ENCODE results near the gene RFX3. TPM values are rescaled to one million over a fixed set of nuclear protein-coding genes. Genes with fewer than 3 reads are reported as not detected.

Gene RFX3
- total and polyA plus RNA-seq, 2 donors from 2014 or later, result 1.6 to 17.8 TPM

DNA sequence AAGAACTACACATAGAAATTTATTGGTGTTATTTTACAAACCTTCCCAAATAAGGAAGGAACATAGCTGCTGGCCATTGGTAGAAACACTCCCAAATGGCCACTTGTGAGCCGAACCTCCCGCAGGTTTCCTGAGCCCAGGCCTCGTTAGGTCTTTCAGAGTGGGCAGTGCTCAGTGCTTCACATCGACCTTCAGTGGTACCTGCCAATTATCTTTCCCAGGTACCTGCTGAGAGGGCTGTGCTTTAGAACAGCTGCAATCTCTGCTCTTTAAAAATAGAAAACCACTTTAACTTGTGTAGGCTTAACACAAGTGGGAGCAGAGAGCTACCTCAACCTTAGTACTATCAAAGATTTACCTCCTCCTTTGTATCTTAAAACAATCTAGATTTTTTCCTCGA lies 334.1 kb downstream of the RFX3 start:
- Histone ChIP-seq H3K9ac (ENCODE audit: low read length in 3 of 3) (no peak overlapping the region), H3K27ac (ENCODE audit: low read depth in 2 of 2, low read length in 2 of 2) (no peak overlapping the region), H3K4me3 (ENCODE audit: low read length in 3 of 3) (no peak overlapping the region), H3K27me3 (ENCODE audit: control insufficient read depth, insufficient read depth, low read length) (no peaks in the 10 kb centered on the region), H3K36me3 (ENCODE audit: control insufficient read depth in 2 of 3, insufficient read depth in 3 of 3, low read length in 3 of 3) (no peaks in the 10 kb centered on the region), H3K9me3 (ENCODE audit: control insufficient read depth in 2 of 3, insufficient read depth in 1 of 3, low read length in 3 of 3) (no peaks in the 10 kb centered on the region), H3K4me1 (ENCODE audit: control insufficient read depth in 2 of 3, insufficient read depth in 2 of 3, low read depth in 1 of 3, low read length in 3 of 3) (no peaks in the 10 kb centered on the region)
- TF ChIP-seq, protein P1, sequence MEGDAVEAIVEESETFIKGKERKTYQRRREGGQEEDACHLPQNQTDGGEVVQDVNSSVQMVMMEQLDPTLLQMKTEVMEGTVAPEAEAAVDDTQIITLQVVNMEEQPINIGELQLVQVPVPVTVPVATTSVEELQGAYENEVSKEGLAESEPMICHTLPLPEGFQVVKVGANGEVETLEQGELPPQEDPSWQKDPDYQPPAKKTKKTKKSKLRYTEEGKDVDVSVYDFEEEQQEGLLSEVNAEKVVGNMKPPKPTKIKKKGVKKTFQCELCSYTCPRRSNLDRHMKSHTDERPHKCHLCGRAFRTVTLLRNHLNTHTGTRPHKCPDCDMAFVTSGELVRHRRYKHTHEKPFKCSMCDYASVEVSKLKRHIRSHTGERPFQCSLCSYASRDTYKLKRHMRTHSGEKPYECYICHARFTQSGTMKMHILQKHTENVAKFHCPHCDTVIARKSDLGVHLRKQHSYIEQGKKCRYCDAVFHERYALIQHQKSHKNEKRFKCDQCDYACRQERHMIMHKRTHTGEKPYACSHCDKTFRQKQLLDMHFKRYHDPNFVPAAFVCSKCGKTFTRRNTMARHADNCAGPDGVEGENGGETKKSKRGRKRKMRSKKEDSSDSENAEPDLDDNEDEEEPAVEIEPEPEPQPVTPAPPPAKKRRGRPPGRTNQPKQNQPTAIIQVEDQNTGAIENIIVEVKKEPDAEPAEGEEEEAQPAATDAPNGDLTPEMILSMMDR (IDR thresholded peaks at IDR 0.05; ENCODE audit: borderline replicate concordance, extremely low read depth, insufficient read depth), result no peak
- DNase-seq (no peak), FAIRE-seq (no peak)
- intact Hi-C loops (cut with DNase I), result no loop called here

DNA sequence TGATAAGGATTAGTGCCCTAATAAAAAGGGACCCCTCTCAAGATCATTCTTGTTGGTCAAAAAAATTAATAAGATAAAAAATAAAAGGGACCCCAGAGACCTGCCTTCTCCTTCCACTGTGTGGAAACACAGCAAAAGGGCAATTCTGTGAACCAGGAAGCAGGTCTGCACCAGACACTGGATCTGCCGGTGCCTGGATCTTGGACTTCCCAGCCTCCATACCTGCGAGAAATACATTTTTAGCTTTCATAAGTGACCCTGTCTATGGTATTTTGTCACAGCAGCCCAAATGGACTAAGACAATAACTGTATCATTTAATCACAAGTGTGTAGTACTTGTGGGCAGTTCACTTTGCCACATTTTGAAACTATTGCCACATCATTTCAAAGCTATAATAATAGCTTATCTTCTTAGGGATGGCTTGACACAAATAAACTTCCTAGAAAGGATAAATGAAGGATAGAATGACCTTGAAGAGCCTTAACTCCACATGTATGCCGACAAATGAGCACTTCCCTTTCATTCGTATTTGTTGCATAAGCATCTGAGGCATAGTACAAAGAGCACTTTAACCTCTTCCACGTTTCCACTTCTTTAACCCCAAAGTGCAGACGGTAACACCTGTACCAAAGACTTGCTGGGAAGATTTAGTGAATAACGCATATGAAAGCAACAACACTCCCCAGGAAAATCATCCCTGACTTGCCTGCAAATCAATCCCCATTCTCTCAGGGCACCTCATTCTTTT lies 336.5 kb downstream of the RFX3 start:
- FAIRE-seq (no peak), DNase-seq (no peak)
- Histone ChIP-seq H3K9me3 (ENCODE audit: control insufficient read depth in 2 of 3, insufficient read depth in 1 of 3, low read length in 3 of 3) (no peaks in the 10 kb centered on the region), H3K27me3 (ENCODE audit: control insufficient read depth, insufficient read depth, low read length) (no peaks in the 10 kb centered on the region), H3K9ac (ENCODE audit: low read length in 3 of 3) (no peak overlapping the region), H3K4me1 (ENCODE audit: control insufficient read depth in 2 of 3, insufficient read depth in 2 of 3, low read depth in 1 of 3, low read length in 3 of 3) (no peaks in the 10 kb centered on the region), H3K36me3 (ENCODE audit: control insufficient read depth in 2 of 3, insufficient read depth in 3 of 3, low read length in 3 of 3) (no peaks in the 10 kb centered on the region), H3K4me3 (ENCODE audit: low read length in 3 of 3) (no peak overlapping the region), H3K27ac (ENCODE audit: low read depth in 2 of 2, low read length in 2 of 2) (no peak overlapping the region)
- intact Hi-C loops (cut with DNase I), result no loop called here
- TF ChIP-seq, protein P1 (IDR thresholded peaks at IDR 0.05; ENCODE audit: borderline replicate concordance, extremely low read depth, insufficient read depth), result no peak

DNA sequence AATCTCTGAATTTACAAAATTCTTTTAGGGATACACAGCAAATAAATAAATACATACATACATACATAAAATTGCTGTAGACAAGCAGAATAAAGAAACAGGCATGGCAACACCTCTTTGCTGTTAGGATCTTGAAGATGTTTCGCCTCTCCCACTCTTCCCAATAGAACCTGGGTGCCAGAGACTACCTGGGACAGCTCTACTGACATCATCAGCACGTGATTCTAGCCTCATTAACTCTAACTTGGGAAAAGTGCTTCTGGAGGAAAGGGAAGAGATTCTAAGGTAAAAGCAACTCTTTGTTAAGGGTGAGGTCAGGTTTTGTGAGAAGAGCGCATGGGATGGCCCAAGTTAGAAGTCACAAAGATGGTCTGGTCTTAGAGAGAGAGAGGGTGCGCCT lies 339.1 kb downstream of the RFX3 start:
- FAIRE-seq (no peak), DNase-seq (no peak)
- Histone ChIP-seq H3K4me3 (ENCODE audit: low read length in 3 of 3) (no peak overlapping the region), H3K4me1 (ENCODE audit: control insufficient read depth in 2 of 3, insufficient read depth in 2 of 3, low read depth in 1 of 3, low read length in 3 of 3) (no peaks in the 10 kb centered on the region), H3K9me3 (ENCODE audit: control insufficient read depth in 2 of 3, insufficient read depth in 1 of 3, low read length in 3 of 3) (no peaks in the 10 kb centered on the region), H3K27me3 (ENCODE audit: control insufficient read depth, insufficient read depth, low read length) (no peaks in the 10 kb centered on the region), H3K27ac (ENCODE audit: low read depth in 2 of 2, low read length in 2 of 2) (no peak overlapping the region), H3K36me3 (ENCODE audit: control insufficient read depth in 2 of 3, insufficient read depth in 3 of 3, low read length in 3 of 3) (no peaks in the 10 kb centered on the region), H3K9ac (ENCODE audit: low read length in 3 of 3) (no peak overlapping the region)
- TF ChIP-seq, protein P1 (IDR thresholded peaks at IDR 0.05; ENCODE audit: borderline replicate concordance, extremely low read depth, insufficient read depth), result no peak
- intact Hi-C loops (cut with DNase I), result no loop called here
